K562 (cell line): ENCODE results near the gene CSRNP3. TPM values are rescaled to one million over a fixed set of nuclear protein-coding genes. Genes with fewer than 3 reads are reported as not detected.

Experiments used
- ATAC-seq: fragments of 200-7000 bp; cut with Tn5 transposase; 3 replicates; pipeline ENCODE4 v1.9.1; 2020; ENCODE audit warnings: moderate library complexity
- BruUV-seq: library from RNA; stranded (reverse); fragments of 400-500 nt; replicated peaks from 2 replicates; lab custom pipeline; 2021; lab: Mats Ljungman, UMichigan
- CTCF ChIA-PET: fragments of 300-600 bp; formaldehyde crosslinking; extraction: SDS; loops from one replicate; lab custom pipeline; 2021; ENCODE audit warnings: low intra/inter-chr PET ratio; lab: Yijun Ruan, JAX
- POLR2A ChIA-PET: fragments of 300-600, 350-650 bp; sonication (Branson Sonifier 250); formaldehyde crosslinking; extraction: SDS; loops from one replicate; lab custom pipeline; 2021; ENCODE audit warnings: antibody characterized with exemption, inconsistent platforms; lab: Yijun Ruan, JAX
- DNase-seq, 4 experiments: peaks; one replicate each; pipeline versions ENCODE4 v3.0.0 to v3.0.0-alpha.2; 2011 to 2018; ENCODE audit warnings: low spot score in 3 of 4, mixed read lengths in 3 of 4; ENCODE audit errors: extremely low read depth in 1 of 4
- FAIRE-seq: peaks from 2 replicates; lab custom pipeline; 2011; peaks lifted over from hg19 to GRCh38; lab: Jason Lieb, UNC
- H2AFZ ChIP-seq: 2 replicates; pipeline ENCODE4 v1.6.0; 2011; ENCODE audit warnings: low read depth, low read length, control low read depth, inconsistent platforms
- H3K27ac ChIP-seq: fragments of 200-600 bp; 3 replicates; pipeline ENCODE4 v1.8.0; 2011; ENCODE audit warnings: low read depth, mild to moderate bottlenecking, control low read depth, inconsistent platforms, low read length, moderate library complexity, mixed read lengths; ENCODE audit errors: extremely low read depth
- H3K27me3 ChIP-seq, 2 experiments: fragments of 300-600 bp in 1 of 2; 2 replicates in 1 of 2; 3 replicates in 1 of 2; pipeline versions ENCODE4 v1.6.0 to v1.8.0; 2011; ENCODE audit warnings: inconsistent platforms in 2 of 2, low read length in 2 of 2, mild to moderate bottlenecking in 1 of 2, mixed read lengths in 1 of 2, moderate library complexity in 1 of 2; ENCODE audit not compliant: control insufficient read depth in 2 of 2, insufficient read depth in 2 of 2
- H3K36me3 ChIP-seq: fragments of 300-600 bp; 3 replicates; pipeline ENCODE4 v1.8.0; 2011; ENCODE audit warnings: mild to moderate bottlenecking, low read length, inconsistent platforms; ENCODE audit not compliant: control insufficient read depth, insufficient read depth
- H3K4me1 ChIP-seq, 2 experiments: fragments of 200-600 bp in 1 of 2; replicated peaks in 1 of 2; 2 replicates in 1 of 2; 3 replicates in 1 of 2; pipeline versions ENCODE4 v1.5.1 to v1.8.0; 2011; ENCODE audit warnings: inconsistent platforms in 2 of 2, low read length in 2 of 2, mild to moderate bottlenecking in 1 of 2, mixed read lengths in 1 of 2, moderate library complexity in 1 of 2; ENCODE audit not compliant: control insufficient read depth in 2 of 2, insufficient read depth in 2 of 2
- H3K4me2 ChIP-seq: 2 replicates; pipeline ENCODE4 v1.6.1; 2011; ENCODE audit warnings: low read length, control low read depth, inconsistent platforms, mixed read lengths; ENCODE audit not compliant: insufficient read depth
- H3K4me3 ChIP-seq: fragments of 200-600 bp; sonication (generic), shearing (Covaris generic); 2 replicates; pipeline ENCODE4 v1.5.1; 2016; ENCODE audit warnings: control low read depth, inconsistent platforms
- H3K79me2 ChIP-seq: fragments of 200-600 bp; 3 replicates; pipeline ENCODE4 v1.8.0; 2011; ENCODE audit warnings: low read length, inconsistent platforms; ENCODE audit not compliant: control insufficient read depth, insufficient read depth
- H3K9ac ChIP-seq, 2 experiments: 2 replicates each; pipeline versions ENCODE4 v1.6.0 to v1.6.1; 2011; ENCODE audit warnings: low read depth in 2 of 2, low read length in 2 of 2, control low read depth in 1 of 2, inconsistent platforms in 1 of 2, mild to moderate bottlenecking in 1 of 2, mixed read lengths in 1 of 2; ENCODE audit not compliant: insufficient read depth in 1 of 2
- H3K9me1 ChIP-seq: one replicate; pipeline ENCODE4 v1.6.0; 2011; ENCODE audit warnings: inconsistent platforms, mild to moderate bottlenecking, low read length, moderate library complexity; ENCODE audit not compliant: control insufficient read depth, insufficient read depth
- H3K9me3 ChIP-seq: replicated peaks from 2 replicates; pipeline ENCODE4 v1.5.1; 2011; ENCODE audit warnings: low read depth, low read length, inconsistent platforms; ENCODE audit not compliant: control insufficient read depth, insufficient read depth
- H4K20me1 ChIP-seq: replicated peaks from 2 replicates; pipeline ENCODE4 v1.6.1; 2011; ENCODE audit warnings: low read length, inconsistent platforms, mixed read lengths; ENCODE audit not compliant: control insufficient read depth, insufficient read depth
- DACH1 ChIP-seq: fragments of 450-650 bp; IDR thresholded peaks from 2 replicates; pipeline ENCODE4 v1.6.1; 2018; ENCODE audit not compliant: partially characterized antibody
- HIVEP1 ChIP-seq: fragments of 250-450 bp; sonication (Bioruptor Pico); IDR thresholded peaks from 2 replicates; pipeline ENCODE4 v1.4.0; 2020; ENCODE audit warnings: mild to moderate bottlenecking
- LARP7 ChIP-seq: fragments of 450-650 bp; IDR thresholded peaks from 2 replicates; pipeline ENCODE4 v1.6.1; 2016
- MCM2 ChIP-seq: fragments of 450-650 bp; IDR thresholded peaks from 2 replicates; pipeline ENCODE4 v1.6.1; 2017; ENCODE audit warnings: low read depth, mild to moderate bottlenecking
- TARDBP ChIP-seq: fragments of 450-650 bp; IDR thresholded peaks from 2 replicates; pipeline ENCODE4 v1.6.1; 2016
- ZKSCAN3 ChIP-seq: fragments of 250-450 bp; sonication (Bioruptor Pico); IDR thresholded peaks from 2 replicates; pipeline ENCODE4 v1.4.0; 2020
- ZNF717 ChIP-seq: fragments of 250-450 bp; sonication (Bioruptor Pico); IDR thresholded peaks from 2 replicates; pipeline ENCODE4 v1.5.0; 2021
- WGBS: fragments of 100-300 bp; shearing (Covaris generic); methylation state at CpG from one replicate; pipeline ENCODE4 v1.1.6; 2016; ENCODE audit warnings: low coverage, mixed read lengths; ENCODE audit not compliant: insufficient coverage; ENCODE audit errors: missing lambda C conversion rate; 5-methylcytosine and 5-hydroxymethylcytosine counted together
- in situ Hi-C: fragments of 300-500 bp; cut with MboI; formaldehyde crosslinking; loops from 4 replicates; pipeline ENCODE4 v1.15.0; 2018; ENCODE audit warnings: inconsistent platforms, mixed read lengths
- intact Hi-C: fragments of 100-400 bp; cut with micrococcal nuclease; formaldehyde crosslinking; loops from 2 replicates; pipeline ENCODE4 v1.14.2; 2022
- polyA plus RNA-seq, 8 experiments: library from polyadenylated mRNA; depleted of rRNA in 4 of 8; stranded (reverse) in 5 of 8; unstranded in 3 of 8; fragments of >200 nt; fragmentation: Nextera tagmentation in 2 of 8; fragmentation: Illumina TruSeq in 1 of 8; extraction: Ambion mirVana in 2 of 8; extraction: Trizol in 1 of 8; gene quantifications; 2 replicates each; pipeline versions ENCODE4 v1.2.1 to v1.2.3, GENCODE V29; 2011 to 2014; ENCODE audit warnings: inconsistent platforms in 1 of 8, missing spikeins in 1 of 8
- total RNA-seq, 7 experiments: library from RNA; depleted of rRNA in 6 of 7; stranded (reverse); fragments of >200 nt in 6 of 7; fragmentation: Illumina TruSeq in 2 of 7; extraction: Trizol in 2 of 7; gene quantifications; 2 replicates each; pipeline versions ENCODE4 v1.2.1 to v1.2.3, GENCODE V29; 2011 to 2021; ENCODE audit warnings: low replicate concordance in 1 of 7
- TF ChIP-seq, protein P1 (sequence below): fragments of 150-350 bp; IDR thresholded peaks from 2 replicates; pipeline ENCODE4 v1.6.1; 2014; ENCODE audit warnings: low read depth, mild to moderate bottlenecking, low read length, borderline replicate concordance
- TF ChIP-seq, protein P2 (sequence below): IDR thresholded peaks from 2 replicates; pipeline ENCODE4 v1.6.1; 2016; ENCODE audit warnings: missing genetic modification characterization, missing compliant biosample characterization
- TF ChIP-seq, protein P3 (sequence below), 2 experiments: fragments of 150-350 bp in 1 of 2; IDR thresholded peaks; 2 replicates each; pipeline ENCODE4 v1.6.1; 2012 to 2016; ENCODE audit warnings: low read depth in 2 of 2, low read length in 2 of 2, mild to moderate bottlenecking in 1 of 2, moderate library complexity in 1 of 2

The CSRNP3 gene
- total and polyA plus RNA-seq, 9 of the 15 experiments (the other 6 are each of a cell fraction or from before 2014, with no cell fraction given), result not detected

DNA sequence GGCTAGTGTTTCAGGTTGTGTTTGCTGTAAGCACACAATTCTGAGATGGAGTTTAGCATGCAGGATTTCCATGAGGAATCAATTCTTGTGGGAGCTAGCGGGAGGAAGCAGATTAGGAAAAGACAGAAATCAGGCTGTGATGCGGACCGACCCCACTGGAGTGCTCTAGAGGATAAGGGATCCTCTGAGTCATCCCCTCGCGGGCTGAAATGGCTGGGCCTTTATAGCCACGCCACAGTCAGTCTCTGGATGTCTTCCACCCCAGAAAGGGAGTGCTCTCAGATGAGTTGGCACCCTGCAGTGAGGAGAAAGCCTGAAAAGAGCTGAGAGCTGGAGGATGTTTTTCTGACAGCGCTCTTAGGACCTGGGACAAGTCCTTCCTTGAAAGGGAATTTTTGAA lies 222.1 kb downstream of the CSRNP3 start:
- in situ Hi-C loops, result no loop called here
- H3K9ac ChIP-seq, result no peak overlapping the region
- TF ChIP-seq LARP7 (no peak), DACH1 (no peak), MCM2 (no peak), ZNF717 (CRISPR knock-in tag) (no peak), HIVEP1 (CRISPR knock-in tag) (no peak), TARDBP (no peak), ZKSCAN3 (CRISPR knock-in tag) (no peak)
- TF ChIP-seq, protein P1, sequence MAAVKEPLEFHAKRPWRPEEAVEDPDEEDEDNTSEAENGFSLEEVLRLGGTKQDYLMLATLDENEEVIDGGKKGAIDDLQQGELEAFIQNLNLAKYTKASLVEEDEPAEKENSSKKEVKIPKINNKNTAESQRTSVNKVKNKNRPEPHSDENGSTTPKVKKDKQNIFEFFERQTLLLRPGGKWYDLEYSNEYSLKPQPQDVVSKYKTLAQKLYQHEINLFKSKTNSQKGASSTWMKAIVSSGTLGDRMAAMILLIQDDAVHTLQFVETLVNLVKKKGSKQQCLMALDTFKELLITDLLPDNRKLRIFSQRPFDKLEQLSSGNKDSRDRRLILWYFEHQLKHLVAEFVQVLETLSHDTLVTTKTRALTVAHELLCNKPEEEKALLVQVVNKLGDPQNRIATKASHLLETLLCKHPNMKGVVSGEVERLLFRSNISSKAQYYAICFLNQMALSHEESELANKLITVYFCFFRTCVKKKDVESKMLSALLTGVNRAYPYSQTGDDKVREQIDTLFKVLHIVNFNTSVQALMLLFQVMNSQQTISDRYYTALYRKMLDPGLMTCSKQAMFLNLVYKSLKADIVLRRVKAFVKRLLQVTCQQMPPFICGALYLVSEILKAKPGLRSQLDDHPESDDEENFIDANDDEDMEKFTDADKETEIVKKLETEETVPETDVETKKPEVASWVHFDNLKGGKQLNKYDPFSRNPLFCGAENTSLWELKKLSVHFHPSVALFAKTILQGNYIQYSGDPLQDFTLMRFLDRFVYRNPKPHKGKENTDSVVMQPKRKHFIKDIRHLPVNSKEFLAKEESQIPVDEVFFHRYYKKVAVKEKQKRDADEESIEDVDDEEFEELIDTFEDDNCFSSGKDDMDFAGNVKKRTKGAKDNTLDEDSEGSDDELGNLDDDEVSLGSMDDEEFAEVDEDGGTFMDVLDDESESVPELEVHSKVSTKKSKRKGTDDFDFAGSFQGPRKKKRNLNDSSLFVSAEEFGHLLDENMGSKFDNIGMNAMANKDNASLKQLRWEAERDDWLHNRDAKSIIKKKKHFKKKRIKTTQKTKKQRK, result no peak
- TF ChIP-seq, protein P2, sequence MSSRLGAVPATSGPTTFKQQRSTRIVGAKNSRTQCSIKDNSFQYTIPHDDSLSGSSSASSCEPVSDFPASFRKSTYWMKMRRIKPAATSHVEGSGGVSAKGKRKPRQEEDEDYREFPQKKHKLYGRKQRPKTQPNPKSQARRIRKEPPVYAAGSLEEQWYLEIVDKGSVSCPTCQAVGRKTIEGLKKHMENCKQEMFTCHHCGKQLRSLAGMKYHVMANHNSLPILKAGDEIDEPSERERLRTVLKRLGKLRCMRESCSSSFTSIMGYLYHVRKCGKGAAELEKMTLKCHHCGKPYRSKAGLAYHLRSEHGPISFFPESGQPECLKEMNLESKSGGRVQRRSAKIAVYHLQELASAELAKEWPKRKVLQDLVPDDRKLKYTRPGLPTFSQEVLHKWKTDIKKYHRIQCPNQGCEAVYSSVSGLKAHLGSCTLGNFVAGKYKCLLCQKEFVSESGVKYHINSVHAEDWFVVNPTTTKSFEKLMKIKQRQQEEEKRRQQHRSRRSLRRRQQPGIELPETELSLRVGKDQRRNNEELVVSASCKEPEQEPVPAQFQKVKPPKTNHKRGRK (tag), result no peak
- TF ChIP-seq, protein P3, sequence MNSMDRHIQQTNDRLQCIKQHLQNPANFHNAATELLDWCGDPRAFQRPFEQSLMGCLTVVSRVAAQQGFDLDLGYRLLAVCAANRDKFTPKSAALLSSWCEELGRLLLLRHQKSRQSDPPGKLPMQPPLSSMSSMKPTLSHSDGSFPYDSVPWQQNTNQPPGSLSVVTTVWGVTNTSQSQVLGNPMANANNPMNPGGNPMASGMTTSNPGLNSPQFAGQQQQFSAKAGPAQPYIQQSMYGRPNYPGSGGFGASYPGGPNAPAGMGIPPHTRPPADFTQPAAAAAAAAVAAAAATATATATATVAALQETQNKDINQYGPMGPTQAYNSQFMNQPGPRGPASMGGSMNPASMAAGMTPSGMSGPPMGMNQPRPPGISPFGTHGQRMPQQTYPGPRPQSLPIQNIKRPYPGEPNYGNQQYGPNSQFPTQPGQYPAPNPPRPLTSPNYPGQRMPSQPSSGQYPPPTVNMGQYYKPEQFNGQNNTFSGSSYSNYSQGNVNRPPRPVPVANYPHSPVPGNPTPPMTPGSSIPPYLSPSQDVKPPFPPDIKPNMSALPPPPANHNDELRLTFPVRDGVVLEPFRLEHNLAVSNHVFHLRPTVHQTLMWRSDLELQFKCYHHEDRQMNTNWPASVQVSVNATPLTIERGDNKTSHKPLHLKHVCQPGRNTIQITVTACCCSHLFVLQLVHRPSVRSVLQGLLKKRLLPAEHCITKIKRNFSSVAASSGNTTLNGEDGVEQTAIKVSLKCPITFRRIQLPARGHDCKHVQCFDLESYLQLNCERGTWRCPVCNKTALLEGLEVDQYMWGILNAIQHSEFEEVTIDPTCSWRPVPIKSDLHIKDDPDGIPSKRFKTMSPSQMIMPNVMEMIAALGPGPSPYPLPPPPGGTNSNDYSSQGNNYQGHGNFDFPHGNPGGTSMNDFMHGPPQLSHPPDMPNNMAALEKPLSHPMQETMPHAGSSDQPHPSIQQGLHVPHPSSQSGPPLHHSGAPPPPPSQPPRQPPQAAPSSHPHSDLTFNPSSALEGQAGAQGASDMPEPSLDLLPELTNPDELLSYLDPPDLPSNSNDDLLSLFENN (IDR thresholded peaks at IDR 0.05; ENCODE audit: low read depth in 2 of 2, low read length in 2 of 2), result no peak
- ATAC-seq (no peak), DNase-seq (peak in 1 of 4 experiments; percentile 3), FAIRE-seq (no peak)
- no peak overlapping the region for H3K27ac ChIP-seq
- H3K4me1 ChIP-seq, result no peaks in the 10 kb centered on the region
- no peak overlapping the region for H3K4me3 ChIP-seq
- intact Hi-C loops, result no loop called here
- no peaks in the 10 kb centered on the region for H3K27me3 ChIP-seq
- CTCF ChIA-PET, result no interaction called here
- no peak overlapping the region for H2AFZ ChIP-seq
- 3% methylated on average over 7 of the region's 7 CpGs for WGBS
- H3K79me2 ChIP-seq, result no peaks in the 10 kb centered on the region
- POLR2A ChIA-PET, result interaction anchor here (0.8 kb wide), 1 partner anchor 414 kb away, joined by 3 read pairs; no protein-coding TSS in a partner anchor
- no peaks in the 10 kb centered on the region for H4K20me1 ChIP-seq
- H3K9me1 ChIP-seq, result no peaks in the 10 kb centered on the region
- H3K36me3 ChIP-seq, result no peaks in the 10 kb centered on the region
- no peak overlapping the region for H3K4me2 ChIP-seq
- no TSS peak for BruUV-seq
- H3K9me3 ChIP-seq, result no peaks in the 10 kb centered on the region
